Endothelial cell of umbilical vein (primary cell): ENCODE measurements around the gene H2AZ2. TPM values are rescaled to one million over a fixed set of nuclear protein-coding genes. Genes with fewer than 3 reads are reported as not detected.

Source experiments
- BruUV-seq: library from RNA; stranded (reverse); fragments of 400-500 nt; replicated peaks from 2 replicates; lab custom pipeline; 2021; lab: Mats Ljungman, UMichigan
- CTCF ChIA-PET: fragments of 300-600, 350-600 bp; sonication (Branson Sonifier 250); formaldehyde crosslinking; loops from one replicate; lab custom pipeline; 2021; ENCODE audit warnings: antibody characterized with exemption, inconsistent platforms; lab: Charles Lee
- POLR2A ChIA-PET: fragments of 300-600, 350-600 bp; sonication (Branson Sonifier 250); formaldehyde crosslinking; loops from one replicate; lab custom pipeline; 2021; ENCODE audit warnings: antibody characterized with exemption, inconsistent platforms; lab: Charles Lee
- DNase-seq: peaks from one replicate; pipeline ENCODE4 v3.0.0-alpha.2; 2011; ENCODE audit warnings: low read depth, low spot score
- FAIRE-seq: peaks from 2 replicates; lab custom pipeline; 2011; peaks lifted over from hg19 to GRCh38; lab: Jason Lieb, UNC
- H2AFZ ChIP-seq: 2 replicates; pipeline ENCODE4 v1.6.0; 2012; ENCODE audit warnings: low read depth, low read length, control low read depth, inconsistent platforms
- H3K27ac ChIP-seq: 2 replicates; pipeline ENCODE4 v1.5.1; 2011; ENCODE audit warnings: low read depth, mild to moderate bottlenecking, control low read depth, low read length, moderate library complexity; ENCODE audit not compliant: insufficient read depth
- H3K27me3 ChIP-seq, 2 experiments: 2 replicates each; pipeline versions ENCODE4 v1.6.0 to v1.6.1; 2011; ENCODE audit warnings: low read length in 2 of 2, mixed read lengths in 1 of 2; ENCODE audit not compliant: control insufficient read depth in 2 of 2, insufficient read depth in 2 of 2
- H3K36me3 ChIP-seq, 2 experiments: 2 replicates in 1 of 2; 3 replicates in 1 of 2; pipeline ENCODE4 v1.5.1; 2011; ENCODE audit warnings: low read length in 2 of 2, mild to moderate bottlenecking in 1 of 2, moderate library complexity in 1 of 2; ENCODE audit not compliant: control insufficient read depth in 2 of 2, insufficient read depth in 2 of 2; ENCODE audit errors: extremely low read depth in 1 of 2
- H3K4me1 ChIP-seq: 3 replicates; pipeline ENCODE4 v1.5.1; 2011; ENCODE audit warnings: mild to moderate bottlenecking, low read length; ENCODE audit not compliant: control insufficient read depth, insufficient read depth; ENCODE audit errors: extremely low read depth
- H3K4me2 ChIP-seq: 2 replicates; pipeline ENCODE4 v1.6.1; 2011; ENCODE audit warnings: low read length, control low read depth, mixed read lengths; ENCODE audit not compliant: insufficient read depth
- H3K4me3 ChIP-seq, 3 experiments: fragments of 200-600 bp in 1 of 3; sonication (generic), shearing (Covaris generic) in 1 of 3; replicated peaks in 1 of 3; 2 replicates each; pipeline ENCODE4 v1.5.1; 2011 to 2016; ENCODE audit warnings: control low read depth in 3 of 3, low read length in 3 of 3, mild to moderate bottlenecking in 2 of 3, inconsistent platforms in 1 of 3, low read depth in 1 of 3, moderate library complexity in 1 of 3; ENCODE audit not compliant: insufficient read depth in 1 of 3
- H3K79me2 ChIP-seq: 2 replicates; pipeline ENCODE4 v1.6.0; 2012; ENCODE audit warnings: low read length, inconsistent platforms; ENCODE audit not compliant: control insufficient read depth, insufficient read depth
- H3K9ac ChIP-seq: replicated peaks from 2 replicates; pipeline ENCODE3; 2011; ENCODE audit warnings: low read length, control low read depth; ENCODE audit not compliant: insufficient read depth; ENCODE audit errors: extremely low read depth
- H3K9me1 ChIP-seq: replicated peaks from 3 replicates; pipeline ENCODE4 v1.6.0; 2011; ENCODE audit warnings: mild to moderate bottlenecking, low read length; ENCODE audit not compliant: control insufficient read depth, insufficient read depth; ENCODE audit errors: extremely low read depth
- H3K9me3 ChIP-seq: replicated peaks from 2 replicates; pipeline ENCODE4 v1.5.1; 2012; ENCODE audit warnings: low read length, inconsistent platforms; ENCODE audit not compliant: control insufficient read depth, insufficient read depth
- H4K20me1 ChIP-seq: replicated peaks from 2 replicates; pipeline ENCODE3; 2011; ENCODE audit warnings: mild to moderate bottlenecking, low read length; ENCODE audit not compliant: control insufficient read depth, insufficient read depth; ENCODE audit errors: extremely low read depth
- CTCF ChIP-seq, 2 donors: IDR thresholded peaks; 1 replicate in 1 of 2; 2 replicates in 1 of 2; pipeline ENCODE4 v1.5.1; 2011; ENCODE audit warnings: low read length in 2 of 2, mild to moderate bottlenecking in 2 of 2, moderate library complexity in 2 of 2, control low read depth in 1 of 2, inconsistent platforms in 1 of 2, low read depth in 1 of 2; ENCODE audit not compliant: insufficient read depth in 1 of 2; ENCODE audit errors: extremely low read depth in 1 of 2
- EZH2 ChIP-seq: IDR thresholded peaks from 2 replicates; pipeline ENCODE4 v1.6.1; 2012; ENCODE audit warnings: borderline replicate concordance, low read depth, mild to moderate bottlenecking, moderate library complexity, low read length, inconsistent platforms; ENCODE audit not compliant: severe bottlenecking
- FOS ChIP-seq: IDR thresholded peaks from 2 replicates; pipeline ENCODE4 v1.6.1; 2011; ENCODE audit warnings: mild to moderate bottlenecking, low read length, moderate library complexity, borderline replicate concordance; ENCODE audit not compliant: insufficient read depth
- GATA2 ChIP-seq: IDR thresholded peaks from 2 replicates; pipeline ENCODE4 v1.7.0; 2011; ENCODE audit warnings: low read depth, mild to moderate bottlenecking, moderate library complexity, mixed read lengths, low read length; ENCODE audit not compliant: insufficient read length, insufficient read depth
- MAX ChIP-seq: IDR thresholded peaks from 2 replicates; pipeline ENCODE4 v1.6.1; 2011; ENCODE audit not compliant: insufficient read depth, insufficient read length
- MYC ChIP-seq: IDR thresholded peaks from one replicate; pipeline ENCODE4 v1.6.1; 2011; ENCODE audit warnings: mild to moderate bottlenecking, low read depth, low read length
- POLR2A ChIP-seq: IDR thresholded peaks from 2 replicates; pipeline ENCODE4 v1.6.1; 2012; ENCODE audit warnings: low read depth, mild to moderate bottlenecking, control low read depth, low read length
- POLR2AphosphoS5 ChIP-seq: IDR thresholded peaks from 2 replicates; pipeline ENCODE4 v1.6.1; 2012; ENCODE audit warnings: low read depth, mild to moderate bottlenecking, control low read depth, low read length, moderate library complexity; ENCODE audit not compliant: insufficient read depth
- dilution Hi-C: fragments of 300-500 bp; cut with MboI; formaldehyde crosslinking; loops from one replicate; pipeline ENCODE4 v1.15.0; 2019; ENCODE audit warnings: low sequenced_read_pairs; ENCODE audit not compliant: extremely low pct_ligation_motif_present
- intact Hi-C: fragments of 100-400 bp; cut with micrococcal nuclease; formaldehyde crosslinking; loops from one replicate; pipeline ENCODE4 v1.10.0; 2022
- polyA plus RNA-seq, 4 experiments: library from polyadenylated mRNA; depleted of rRNA in 3 of 4; stranded (reverse) in 3 of 4; unstranded in 1 of 4; fragments of >200 nt; gene quantifications; 2 replicates each; pipeline versions ENCODE4 v1.2.1 to v1.2.3, GENCODE V29; 2011 to 2012; ENCODE audit warnings: missing spikeins in 1 of 4
- total RNA-seq: library from RNA; stranded (reverse); gene quantifications from 2 replicates; pipeline ENCODE4 v1.2.3, GENCODE V29; 2021

The H2AZ2 gene
- total and polyA plus RNA-seq, 2 donors (not counting 3 experiments of a cell fraction or from before 2014, with no cell fraction given), result 225 to 232 TPM

GRCh38 chr7:44814919-44815318 lies 33.0 kb downstream of the H2AZ2 start:
- no peak overlapping the region for H3K9ac ChIP-seq
- H3K4me3 ChIP-seq, result no peak overlapping the region
- no peaks in the 10 kb centered on the region for H3K27me3 ChIP-seq
- H3K9me3 ChIP-seq, result no peaks in the 10 kb centered on the region
- intact Hi-C loops (no loop called here), dilution Hi-C loops (no loop called here)
- POLR2A ChIA-PET, result no interaction called here
- H4K20me1 ChIP-seq, result no peaks in the 10 kb centered on the region
- no peak for DNase-seq
- BruUV-seq, result no TSS peak
- no peak overlapping the region for H3K4me2 ChIP-seq
- H2AFZ ChIP-seq, result no peak overlapping the region
- H3K27ac ChIP-seq, result no peak overlapping the region
- no peaks in the 10 kb centered on the region for H3K36me3 ChIP-seq
- CTCF ChIA-PET, result no interaction called here
- H3K79me2 ChIP-seq, result no peaks in the 10 kb centered on the region
- no peaks in the 10 kb centered on the region for H3K4me1 ChIP-seq
- no peak for TF ChIP-seq FOS
- TF ChIP-seq POLR2A, result no peak
- no peak for TF ChIP-seq EZH2
- TF ChIP-seq MAX, result no peak
- TF ChIP-seq POLR2AphosphoS5, result no peak
- TF ChIP-seq CTCF (IDR thresholded peaks at IDR 0.05; ENCODE audit: extremely low read depth in 1 of 2, insufficient read depth in 1 of 2, low read depth in 1 of 2, low read length in 2 of 2), result no peak
- TF ChIP-seq GATA2, result no peak
- TF ChIP-seq MYC, result no peak
- H3K9me1 ChIP-seq, result no peaks in the 10 kb centered on the region
- FAIRE-seq, result no peak
